Limb (tissue), 2 donors: ENCODE measurements around the gene EREG.

ENCODE experiments used
- DNase-seq, 2 donors: peaks; one replicate each; pipeline ENCODE4 v3.0.0-alpha.2; 2016; ENCODE audit errors: extremely low spot score in 2 of 2

The EREG gene

GRCh38 chr4:74424111-74424510 is 59.2 kb downstream of the EREG start:
- no peak for DNase-seq

GRCh38 chr4:74426101-74426500 is 61.2 kb downstream of the EREG start:
- no peak for DNase-seq

- no peak for DNase-seq
Measured at GRCh38 chr4:74428276-74428675, 63.3 kb downstream of the EREG start.

- DNase-seq = no peak
Measured at GRCh38 chr4:74431113-74431826, 66.3 kb downstream of the EREG start.

- no peak for DNase-seq
Measured at GRCh38 chr4:74433043-74433442, 68.1 kb downstream of the EREG start.

GRCh38 chr4:74433541-74434172 is 68.7 kb downstream of the EREG start:
- no peak for DNase-seq

- no peak for DNase-seq
Measured at GRCh38 chr4:74435296-74435695, 70.4 kb downstream of the EREG start.

- DNase-seq = no peak
Measured at GRCh38 chr4:74437866-74438265, 72.9 kb downstream of the EREG start.
